H9 (cell line): ENCODE results near the gene CBLL1. TPM values are rescaled to one million over a fixed set of nuclear protein-coding genes. Genes with fewer than 3 reads are reported as not detected.

ENCODE experiments used
- DNase-seq: peaks from one replicate; pipeline ENCODE4 v3.0.0-alpha.2; 2017
- H2AFZ ChIP-seq: one replicate; pipeline ENCODE4 v1.6.1; 2013; ENCODE audit warnings: mild to moderate bottlenecking, low read length, control low read depth, moderate library complexity
- H2AK5ac ChIP-seq: 2 replicates; pipeline ENCODE4 v1.6.1; 2013; ENCODE audit warnings: low read length, control low read depth, mixed read lengths; ENCODE audit not compliant: insufficient read length
- H2BK120ac ChIP-seq: one replicate; pipeline ENCODE4 v1.6.1; 2013; ENCODE audit warnings: low read depth, mild to moderate bottlenecking, low read length, control low read depth, inconsistent platforms; ENCODE audit not compliant: poor library complexity, severe bottlenecking
- H2BK12ac ChIP-seq: 2 replicates; pipeline ENCODE4 v1.6.1; 2013; ENCODE audit warnings: low read length, control low read depth, mixed read lengths, low read depth; ENCODE audit not compliant: insufficient read length
- H2BK15ac ChIP-seq: 2 replicates; pipeline ENCODE4 v1.6.1; 2013; ENCODE audit warnings: low read depth, low read length, control low read depth
- H2BK20ac ChIP-seq: one replicate; pipeline ENCODE4 v1.6.1; 2013; ENCODE audit warnings: low read depth, mild to moderate bottlenecking, low read length, control low read depth, inconsistent platforms; ENCODE audit not compliant: poor library complexity, severe bottlenecking
- H2BK5ac ChIP-seq: 2 replicates; pipeline ENCODE4 v1.6.1; 2013; ENCODE audit warnings: low read length, control low read depth, mixed read lengths; ENCODE audit not compliant: insufficient read length
- H3K14ac ChIP-seq: 2 replicates; pipeline ENCODE4 v1.6.1; 2013; ENCODE audit warnings: low read length, control low read depth; ENCODE audit not compliant: insufficient read depth
- H3K18ac ChIP-seq: 2 replicates; pipeline ENCODE4 v1.6.1; 2013; ENCODE audit warnings: low read depth, mild to moderate bottlenecking, mixed read lengths, low read length, control low read depth; ENCODE audit not compliant: insufficient read length
- H3K23ac ChIP-seq: 2 replicates; pipeline ENCODE4 v1.6.1; 2013; ENCODE audit warnings: low read length, control low read depth, mixed read lengths, low read depth; ENCODE audit not compliant: insufficient read length
- H3K23me2 ChIP-seq: 2 replicates; pipeline ENCODE4 v1.6.1; 2013; ENCODE audit warnings: low read depth, mild to moderate bottlenecking, mixed read lengths, low read length, control low read depth; ENCODE audit not compliant: insufficient read length, poor library complexity, severe bottlenecking
- H3K27ac ChIP-seq: 2 replicates; pipeline ENCODE4 v1.5.1; 2013; ENCODE audit warnings: low read length, control low read depth, mixed read lengths, low read depth; ENCODE audit not compliant: insufficient read length
- H3K27me3 ChIP-seq: 2 replicates; pipeline ENCODE4 v1.6.1; 2013; ENCODE audit warnings: low read length, control low read depth, inconsistent platforms; ENCODE audit not compliant: insufficient read depth
- H3K4ac ChIP-seq: 2 replicates; pipeline ENCODE4 v1.6.1; 2013; ENCODE audit warnings: low read depth, mild to moderate bottlenecking, control low read depth, inconsistent platforms, low read length, moderate library complexity
- H3K4me1 ChIP-seq: 2 replicates; pipeline ENCODE4 v1.6.1; 2013; ENCODE audit warnings: low read length, control low read depth, inconsistent platforms; ENCODE audit not compliant: insufficient read depth
- H3K4me2 ChIP-seq: 2 replicates; pipeline ENCODE4 v1.6.1; 2013; ENCODE audit warnings: low read length, control low read depth, mixed read lengths; ENCODE audit not compliant: insufficient read length, insufficient read depth
- H3K56ac ChIP-seq: 2 replicates; pipeline ENCODE4 v1.6.1; 2013; ENCODE audit warnings: low read depth, mild to moderate bottlenecking, mixed read lengths, low read length, control low read depth; ENCODE audit not compliant: insufficient read length
- H3K79me1 ChIP-seq: 2 replicates; pipeline ENCODE4 v1.6.1; 2013; ENCODE audit warnings: low read depth, mild to moderate bottlenecking, moderate library complexity, low read length, control low read depth, inconsistent platforms; ENCODE audit not compliant: insufficient read depth, poor library complexity, severe bottlenecking
- H3K79me2 ChIP-seq: 2 replicates; pipeline ENCODE4 v1.6.1; 2013; ENCODE audit warnings: low read length, control low read depth, inconsistent platforms; ENCODE audit not compliant: insufficient read depth
- H3K9ac ChIP-seq: 2 replicates; pipeline ENCODE4 v1.6.1; 2013; ENCODE audit warnings: low read length, control low read depth, mixed read lengths; ENCODE audit not compliant: insufficient read length; ENCODE audit errors: extremely low read depth
- H3K9me3 ChIP-seq: one replicate; pipeline ENCODE4 v1.6.1; 2013; ENCODE audit warnings: low read depth, low read length, inconsistent platforms; ENCODE audit not compliant: control insufficient read depth
- H3T11ph ChIP-seq: one replicate; pipeline ENCODE4 v1.6.1; 2013; ENCODE audit warnings: mild to moderate bottlenecking, low read length, control low read depth, inconsistent platforms
- H4K20me1 ChIP-seq: one replicate; pipeline ENCODE4 v1.6.1; 2013; ENCODE audit not compliant: control insufficient read depth, insufficient read length, insufficient read depth
- H4K5ac ChIP-seq: 2 replicates; pipeline ENCODE4 v1.6.1; 2013; ENCODE audit warnings: low read depth, mild to moderate bottlenecking, mixed read lengths, low read length, control low read depth; ENCODE audit not compliant: insufficient read length
- H4K8ac ChIP-seq: replicated peaks from 2 replicates; pipeline ENCODE4 v1.6.1; 2013; ENCODE audit warnings: low read length, control low read depth, mixed read lengths, low read depth; ENCODE audit not compliant: insufficient read length
- H4K91ac ChIP-seq: 2 replicates; pipeline ENCODE4 v1.6.1; 2013; ENCODE audit warnings: low read depth, mild to moderate bottlenecking, moderate library complexity, mixed read lengths, low read length, control low read depth; ENCODE audit not compliant: insufficient read length
- H3K27ac Mint-ChIP-seq, 3 experiments: 2 replicates in 2 of 3; 3 replicates in 1 of 3; pipeline ENCODE4 v1.8.0; 2020 to 2021; ENCODE audit warnings: mixed read lengths in 3 of 3, mild to moderate bottlenecking in 1 of 3, moderate library complexity in 1 of 3
- H3K27me3 Mint-ChIP-seq: 2 replicates; pipeline ENCODE4 v1.8.0; 2021; ENCODE audit warnings: low read depth, mild to moderate bottlenecking, moderate library complexity, mixed read lengths
- H3K36me3 Mint-ChIP-seq, 3 experiments: 2 replicates in 2 of 3; 3 replicates in 1 of 3; pipeline ENCODE4 v1.8.0; 2020 to 2021; ENCODE audit warnings: low read depth in 3 of 3, mixed read lengths in 3 of 3; ENCODE audit not compliant: insufficient read depth in 1 of 3
- H3K4me1 Mint-ChIP-seq, 2 experiments: 2 replicates each; pipeline ENCODE4 v1.8.0; 2020; ENCODE audit warnings: mixed read lengths in 2 of 2
- H3K4me3 Mint-ChIP-seq, 2 experiments: 2 replicates in 1 of 2; 3 replicates in 1 of 2; pipeline ENCODE4 v1.8.0; 2020 to 2021; ENCODE audit warnings: mild to moderate bottlenecking in 2 of 2, mixed read lengths in 2 of 2, moderate library complexity in 1 of 2
- H3K9me3 Mint-ChIP-seq, 2 experiments: 2 replicates in 1 of 2; 3 replicates in 1 of 2; pipeline ENCODE4 v1.8.0; 2020; ENCODE audit warnings: mild to moderate bottlenecking in 2 of 2, mixed read lengths in 2 of 2, moderate library complexity in 1 of 2
- CTCF ChIP-seq: fragments of 200-600 bp; sonication (generic); conservative IDR thresholded peaks from 3 replicates; pipeline ENCODE4 v1.8.0; 2021; ENCODE audit warnings: antibody characterized with exemption, mild to moderate bottlenecking
- total RNA-seq: library from RNA; stranded (reverse); gene quantifications from 2 replicates; pipeline ENCODE4 v1.2.1, GENCODE V29; 2021

The CBLL1 gene
- total RNA-seq, 1 experiment from 2014 or later: 32.2 TPM

- Histone ChIP-seq H3K9me3 (no peaks in the 10 kb centered on the region), H3K79me1 (no peaks in the 10 kb centered on the region), H3K4me1 (no peaks in the 10 kb centered on the region), H4K8ac (no peak overlapping the region), H2BK5ac (no peak overlapping the region), H3K14ac (no peak overlapping the region), H2BK15ac (no peak overlapping the region), H3K4me2 (no peak overlapping the region), H3K9ac (no peak overlapping the region), H2BK120ac (no peak overlapping the region), H3K27ac (no peak overlapping the region), H3K79me2 (no peaks in the 10 kb centered on the region), H4K91ac (no peak overlapping the region), H2AFZ (no peak overlapping the region), H3K23me2 (no peaks in the 10 kb centered on the region), H3K23ac (no peak overlapping the region), H4K5ac (no peak overlapping the region), H3K27me3 (no peaks in the 10 kb centered on the region; the same call in 1 of the 2 replicates), H3T11ph (no peak overlapping the region), H4K20me1 (no peaks in the 10 kb centered on the region), H3K18ac (no peak overlapping the region), H2AK5ac (no peak overlapping the region), H3K56ac (no peak overlapping the region), H3K4ac (no peak overlapping the region), H2BK12ac (no peak overlapping the region), H2BK20ac (no peak overlapping the region)
- H3K27ac Mint-ChIP-seq: no peak overlapping the region
- H3K4me3 Mint-ChIP-seq: no peak overlapping the region
- H3K36me3 Mint-ChIP-seq: peaks cover 0 to 3% (median 0%) of the 10 kb centered on the region in 3 experiments; a peak in 1 of 7 replicates
- no peaks in the 10 kb centered on the region for H3K4me1 Mint-ChIP-seq
- peaks cover 7% of the 10 kb centered on the region for H3K27me3 Mint-ChIP-seq
- DNase-seq: no peak
- TF ChIP-seq CTCF: no peak
- peaks cover 5% of the 10 kb centered on the region in 2 experiments; a peak in 4 of 5 replicates for H3K9me3 Mint-ChIP-seq
Measured at GRCh38 chr7:107728276-107728675, 15.7 kb upstream of the CBLL1 start.
